COR-L47 (cell line): ENCODE data around the gene PAXX.

Experiments
- DNase-seq: peaks from one replicate; lab custom pipeline; 2025; lab: John Stamatoyannopoulos, UW

The PAXX gene

DNA sequence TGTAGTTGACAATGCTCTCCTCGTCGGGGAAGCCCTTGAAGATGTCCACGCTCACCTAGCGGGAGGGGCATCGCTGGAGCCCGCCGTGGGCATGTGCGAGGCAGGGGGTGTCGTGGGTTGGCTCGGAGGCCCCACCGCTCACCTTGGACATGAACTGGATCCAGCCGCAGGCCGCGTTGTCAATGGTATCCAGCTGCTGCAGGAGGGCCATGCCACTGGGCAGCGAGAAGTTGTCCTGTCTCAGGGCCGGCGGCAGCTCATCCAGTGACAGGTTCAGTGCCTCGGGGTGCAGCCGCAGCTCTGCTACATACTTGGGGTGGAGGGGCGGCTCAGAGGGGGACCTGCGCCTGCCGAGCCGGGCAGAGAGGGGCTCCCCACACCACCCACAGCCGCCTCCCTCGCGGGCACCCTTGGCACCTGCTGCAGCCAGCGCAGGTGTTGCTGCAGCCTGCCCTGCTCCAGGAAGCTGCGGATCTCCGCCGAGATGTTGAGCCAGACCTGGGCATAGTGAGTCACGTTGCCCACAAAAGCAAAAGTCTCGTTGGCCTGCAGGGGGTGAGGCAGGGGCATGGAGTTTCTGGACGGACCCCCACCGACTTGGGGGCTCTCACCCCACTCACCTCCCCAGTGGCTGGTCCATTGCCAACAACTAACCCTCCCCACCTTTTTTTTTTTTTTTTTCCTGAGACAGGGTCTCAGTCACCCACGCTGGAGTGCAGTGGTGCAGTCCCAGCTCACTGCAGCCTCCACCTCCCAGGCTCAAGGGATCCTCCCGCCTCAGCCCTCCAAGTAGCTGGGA is 26.7 kb downstream of the PAXX start:
- no peak for DNase-seq

DNA sequence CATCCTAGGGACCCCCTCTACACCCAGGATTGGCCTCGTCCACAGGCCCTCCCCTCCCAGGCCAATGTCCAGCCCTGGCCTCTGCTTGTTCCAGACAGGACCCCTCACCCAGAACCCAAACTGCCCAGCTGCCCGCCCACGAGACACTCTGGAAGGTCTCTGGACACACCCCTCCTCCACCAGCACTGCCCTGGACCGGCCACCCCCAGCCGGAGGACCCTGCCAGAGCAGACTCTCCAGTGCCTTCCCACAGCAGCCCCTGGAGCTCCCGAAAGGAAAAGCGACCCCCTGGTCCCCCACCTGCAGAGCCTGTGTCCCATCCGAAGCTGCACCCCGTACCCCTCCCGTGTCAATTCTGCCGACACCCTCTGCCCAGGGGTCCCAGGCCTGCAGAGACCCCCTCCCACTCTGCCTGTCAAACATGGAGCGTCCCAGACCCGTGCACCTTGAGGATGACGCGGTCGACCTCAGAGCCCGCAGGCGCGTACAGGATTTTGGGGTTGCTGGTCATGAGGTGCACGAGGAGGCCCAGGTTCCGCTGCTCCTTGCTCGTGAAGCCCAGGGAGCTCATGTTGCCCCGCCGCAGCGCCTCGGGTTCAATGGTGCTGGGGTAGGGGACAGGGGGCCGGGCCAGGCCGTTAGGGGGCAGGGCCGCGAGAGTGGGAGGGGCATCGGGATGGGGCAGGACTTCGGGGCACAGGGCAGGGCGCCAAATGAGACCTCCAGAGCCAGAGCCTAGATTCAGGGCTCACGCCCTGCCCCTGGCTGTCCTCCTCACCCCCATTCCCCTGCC is 27.9 kb downstream of the PAXX start:
- DNase-seq, result no peak

DNA sequence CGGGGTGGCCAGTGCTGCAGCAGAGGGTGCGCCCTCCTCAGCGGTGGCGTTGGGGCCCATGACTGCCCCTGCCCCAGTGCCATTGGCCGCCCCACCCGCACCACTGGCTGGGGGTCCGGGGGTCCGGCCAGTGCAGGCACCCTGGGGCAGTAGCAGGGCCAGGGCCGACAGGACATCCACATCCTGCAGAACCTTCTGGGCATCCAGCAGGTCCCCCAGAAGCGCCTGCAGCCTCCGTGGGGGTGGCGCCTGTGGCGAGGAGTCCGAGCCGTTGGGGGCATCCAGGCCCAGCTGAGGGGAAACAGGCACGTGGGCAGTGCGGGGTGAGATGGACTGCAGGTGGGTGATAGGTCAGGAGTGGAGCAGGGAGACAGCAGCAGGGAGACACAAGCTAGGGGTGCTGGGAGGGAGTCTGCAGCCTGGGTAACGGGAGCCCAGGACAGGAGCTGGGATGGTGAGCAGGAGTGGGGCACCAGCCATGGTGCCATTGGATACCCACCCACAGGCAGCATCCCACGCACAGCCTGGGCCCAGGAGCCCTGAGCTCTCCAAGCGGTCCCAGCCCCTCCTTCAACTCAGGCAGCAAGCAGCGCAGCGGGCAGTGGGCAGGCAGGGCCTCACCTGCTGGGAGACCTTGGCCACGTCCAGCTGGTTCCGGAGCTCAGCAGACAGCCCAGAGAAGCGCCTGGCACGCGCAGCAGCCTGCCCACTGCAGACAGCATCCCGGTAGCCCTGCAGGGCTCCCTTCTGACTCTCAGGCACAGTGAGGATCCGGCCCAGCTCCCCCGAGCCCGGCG is 28.7 kb downstream of the PAXX start:
- DNase-seq, result no peak

DNA sequence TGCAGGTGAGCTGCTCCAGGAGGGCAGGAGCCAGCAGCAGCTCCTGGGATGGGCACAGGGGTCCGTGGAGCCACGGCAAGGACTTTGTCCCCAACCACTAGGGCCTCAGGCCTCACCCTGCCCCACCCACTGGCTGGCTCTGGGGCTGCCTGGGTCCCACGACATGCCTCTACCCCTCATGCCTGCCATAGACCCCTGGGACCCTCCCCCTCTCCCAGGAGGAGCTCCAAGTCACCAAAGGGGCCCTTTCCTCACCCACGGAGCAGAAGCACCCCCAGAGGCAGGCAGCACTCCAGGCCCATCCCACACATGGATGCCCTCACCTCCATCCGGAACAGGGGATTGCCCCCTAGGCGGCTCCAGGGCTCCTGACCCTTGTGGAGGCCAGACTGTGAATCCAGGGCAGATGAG is 29.4 kb downstream of the PAXX start:
- DNase-seq, result no peak

DNA sequence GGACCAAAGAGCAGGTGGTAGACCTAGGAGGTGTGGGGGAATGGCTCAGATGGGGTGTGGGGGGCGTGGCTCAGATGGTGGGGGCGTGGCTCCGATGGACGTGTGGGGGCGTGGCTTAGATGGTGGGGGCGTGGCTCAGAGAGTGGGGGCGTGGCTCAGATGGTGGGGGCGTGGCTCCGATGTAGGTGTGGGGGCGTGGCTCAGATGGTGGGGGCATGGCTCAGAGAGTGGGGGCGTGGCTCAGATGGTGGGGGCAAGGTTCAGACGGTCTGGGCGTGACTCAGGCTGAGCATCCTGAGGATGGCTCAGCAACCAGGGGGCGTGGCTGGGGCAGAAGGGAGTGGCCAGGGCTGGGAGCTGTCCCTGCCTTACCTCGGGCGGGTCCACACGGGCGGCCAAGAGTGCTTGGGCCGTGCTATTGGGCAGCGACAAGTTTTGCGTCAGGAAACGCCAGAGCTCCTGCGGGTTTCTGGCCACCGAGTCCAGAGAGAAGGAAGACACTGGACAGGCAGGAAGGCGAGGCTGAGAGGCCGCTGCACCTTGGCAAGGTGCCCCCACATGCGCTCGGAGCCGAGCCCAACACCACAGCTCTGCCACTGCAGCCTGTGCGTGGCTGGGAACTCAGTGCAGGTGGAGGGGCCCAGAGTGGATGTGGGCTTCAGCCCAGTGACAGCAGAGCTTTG is 29.9 kb downstream of the PAXX start:
- peak; percentile 19 for DNase-seq

DNA sequence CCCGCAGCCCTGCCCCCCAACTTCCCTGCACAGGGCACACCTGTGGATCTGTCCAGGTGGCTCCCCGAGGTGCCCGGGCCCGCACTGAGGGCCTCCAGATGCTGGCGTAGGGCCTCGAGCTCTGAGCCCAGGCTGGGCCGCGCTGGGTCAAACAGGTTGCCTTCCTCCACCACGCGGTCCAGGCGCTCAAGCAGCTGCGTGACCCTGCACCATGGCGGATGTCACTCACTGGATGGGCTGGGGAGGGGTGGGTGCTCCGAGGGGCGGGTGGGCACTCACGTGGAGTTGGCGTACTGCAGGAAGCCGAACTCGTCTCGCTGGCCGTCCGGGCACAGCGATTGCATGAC is 30.4 kb downstream of the PAXX start:
- no peak for DNase-seq

DNA sequence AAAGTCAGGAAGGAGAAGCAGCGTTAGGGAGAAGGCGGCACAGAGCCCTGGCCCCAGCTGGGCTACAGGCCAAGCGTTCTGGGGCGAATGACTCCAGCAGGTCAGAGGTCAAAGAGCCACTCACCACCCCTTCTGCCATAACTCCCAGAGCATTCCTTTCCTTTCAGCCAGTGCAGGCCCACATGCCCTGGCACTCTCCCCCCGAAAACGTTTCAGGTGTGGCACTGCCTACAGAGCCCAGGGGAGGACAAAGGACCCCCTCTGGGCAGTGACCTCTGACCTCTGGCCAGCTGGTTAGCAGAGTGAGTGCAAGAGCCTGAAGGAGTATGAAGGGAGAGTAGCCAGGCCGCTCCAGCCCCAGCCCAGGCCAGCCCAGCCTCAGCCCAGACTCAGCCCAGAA is 30.9 kb downstream of the PAXX start:
- no peak for DNase-seq

DNA sequence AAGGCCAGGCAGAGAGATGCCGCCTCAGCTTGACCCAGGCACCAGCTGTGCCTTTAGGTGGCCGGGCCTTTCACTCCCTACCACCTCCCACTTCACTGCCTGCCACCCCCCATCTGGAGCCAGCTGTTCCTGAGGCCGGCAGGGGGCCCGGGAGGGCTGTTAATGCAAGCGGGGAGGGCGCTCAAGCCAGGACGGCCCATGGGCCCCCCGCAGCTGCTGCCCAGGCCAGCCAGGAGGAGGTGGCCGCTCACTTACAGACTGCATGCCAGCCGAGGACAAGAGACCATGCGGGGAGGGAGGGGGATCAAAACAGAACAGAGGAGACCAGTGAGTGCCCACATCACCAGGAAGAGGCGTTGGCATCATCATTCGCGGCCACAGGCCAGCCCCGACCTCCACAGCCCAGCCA is 31.4 kb downstream of the PAXX start:
- DNase-seq, result no peak

DNA sequence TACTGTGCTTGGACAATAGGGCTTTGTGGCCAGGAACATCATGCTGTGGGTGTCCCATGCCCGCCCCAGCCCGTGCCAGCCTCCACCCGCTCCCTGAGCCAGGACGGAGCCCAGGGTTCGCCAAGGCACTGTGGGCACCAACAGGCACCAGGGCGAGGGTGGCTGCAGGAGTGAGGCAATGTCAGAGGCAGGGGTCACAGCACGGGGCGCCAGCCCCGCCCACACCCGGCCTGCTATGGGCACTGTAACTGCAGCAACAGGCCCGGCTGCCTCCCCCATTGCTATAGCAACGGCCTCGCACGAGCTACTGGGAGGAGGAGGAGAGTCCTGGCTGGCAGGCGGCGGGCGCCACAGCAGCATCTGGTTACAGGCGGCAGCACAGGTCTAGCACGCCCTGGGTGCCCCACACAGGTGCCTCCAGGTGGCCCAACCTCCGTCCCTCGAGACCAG is 33.3 kb downstream of the PAXX start:
- peak; percentile 89 for DNase-seq

DNA sequence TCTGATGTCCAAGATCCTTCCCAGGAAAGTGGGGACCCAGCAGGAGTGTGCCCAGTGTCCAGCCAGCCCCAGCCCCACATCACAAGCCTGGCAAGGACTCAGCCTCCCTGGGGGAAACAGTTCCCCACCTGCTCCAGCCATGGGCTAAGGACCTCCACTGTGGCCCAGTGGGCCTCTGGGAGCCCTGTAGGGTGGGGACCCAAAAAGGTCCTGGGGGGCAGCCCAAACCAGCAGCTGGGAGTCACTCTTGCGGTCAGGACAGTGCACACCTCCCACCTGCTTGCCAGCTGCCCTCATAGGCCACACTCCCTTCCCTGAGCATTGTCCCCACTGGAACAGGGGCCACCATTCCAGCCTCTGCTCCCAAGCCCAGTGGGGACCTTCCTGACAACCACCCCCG is 34.2 kb downstream of the PAXX start:
- DNase-seq, result no peak

DNA sequence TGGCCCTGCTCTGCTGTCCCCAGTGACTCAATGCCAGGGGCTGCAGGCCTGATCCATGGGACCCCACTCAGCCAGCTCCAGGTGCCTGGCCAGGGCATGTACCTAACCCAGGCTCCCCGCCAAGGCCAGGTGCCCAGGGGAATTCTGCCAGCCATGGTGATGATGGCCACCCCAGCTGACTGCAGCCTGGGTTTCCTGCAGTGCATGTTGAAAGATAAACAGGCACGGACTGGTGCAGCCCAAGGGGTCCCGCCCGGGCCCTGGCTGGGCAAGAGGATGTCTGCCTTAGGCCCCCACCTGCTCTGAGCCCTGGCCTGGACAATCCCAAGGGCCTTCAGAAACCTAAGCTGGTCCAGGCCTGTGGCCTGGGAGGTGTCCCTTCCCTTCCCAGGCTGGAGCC is 34.6 kb downstream of the PAXX start:
- no peak for DNase-seq

DNA sequence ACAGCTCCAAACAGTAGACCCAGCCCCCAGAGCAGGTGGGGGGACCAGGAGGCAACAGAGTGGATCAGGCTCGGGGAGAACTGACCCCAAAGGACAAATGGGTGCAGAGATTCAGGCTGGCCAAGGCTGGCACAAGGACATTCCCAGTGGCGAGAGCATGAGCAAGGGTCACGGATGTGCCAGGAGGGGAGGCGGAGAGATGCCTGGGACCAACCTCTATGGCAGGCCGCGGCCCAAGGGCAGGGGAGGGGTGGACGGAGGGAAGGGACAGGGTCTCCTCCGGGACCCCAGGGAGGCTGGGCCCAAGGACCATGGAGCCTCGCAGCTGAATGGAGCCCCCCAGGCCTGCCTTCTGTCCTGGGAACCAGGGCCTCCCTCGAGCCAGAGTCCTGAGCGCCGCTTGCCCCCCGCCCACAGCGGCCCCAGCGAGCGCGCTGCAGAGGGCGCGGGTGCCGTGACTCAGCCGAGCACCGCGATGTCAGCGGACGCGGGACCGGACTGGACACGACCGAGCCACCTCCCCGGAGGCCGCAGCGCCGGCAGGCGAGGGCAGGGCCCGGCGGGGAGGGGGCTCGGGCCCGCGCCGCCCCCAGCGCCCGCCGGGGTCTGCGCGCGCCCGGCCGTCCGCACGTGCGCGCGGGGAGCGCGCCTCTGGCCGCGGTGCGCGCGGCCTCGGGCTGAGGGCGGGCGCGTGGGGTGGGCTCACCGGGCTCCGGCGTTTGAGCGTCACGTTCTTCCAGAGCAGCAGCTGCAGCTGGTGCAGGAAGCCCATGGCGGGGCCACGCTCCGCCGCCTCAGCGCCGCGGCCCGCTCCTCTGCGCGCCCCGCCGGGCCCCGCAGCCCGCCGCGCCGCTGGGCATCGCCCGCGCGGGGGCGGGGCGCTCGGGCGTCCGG is 35.4 kb downstream of the PAXX start, which contains the start of gene ABCA2:
Gene ABCA2 (minus strand): TSS at position 869 of the 894 bp plus-strand sequence. CDS start 97 bp downstream, at position 772.
- DNase-seq, result no peak

DNA sequence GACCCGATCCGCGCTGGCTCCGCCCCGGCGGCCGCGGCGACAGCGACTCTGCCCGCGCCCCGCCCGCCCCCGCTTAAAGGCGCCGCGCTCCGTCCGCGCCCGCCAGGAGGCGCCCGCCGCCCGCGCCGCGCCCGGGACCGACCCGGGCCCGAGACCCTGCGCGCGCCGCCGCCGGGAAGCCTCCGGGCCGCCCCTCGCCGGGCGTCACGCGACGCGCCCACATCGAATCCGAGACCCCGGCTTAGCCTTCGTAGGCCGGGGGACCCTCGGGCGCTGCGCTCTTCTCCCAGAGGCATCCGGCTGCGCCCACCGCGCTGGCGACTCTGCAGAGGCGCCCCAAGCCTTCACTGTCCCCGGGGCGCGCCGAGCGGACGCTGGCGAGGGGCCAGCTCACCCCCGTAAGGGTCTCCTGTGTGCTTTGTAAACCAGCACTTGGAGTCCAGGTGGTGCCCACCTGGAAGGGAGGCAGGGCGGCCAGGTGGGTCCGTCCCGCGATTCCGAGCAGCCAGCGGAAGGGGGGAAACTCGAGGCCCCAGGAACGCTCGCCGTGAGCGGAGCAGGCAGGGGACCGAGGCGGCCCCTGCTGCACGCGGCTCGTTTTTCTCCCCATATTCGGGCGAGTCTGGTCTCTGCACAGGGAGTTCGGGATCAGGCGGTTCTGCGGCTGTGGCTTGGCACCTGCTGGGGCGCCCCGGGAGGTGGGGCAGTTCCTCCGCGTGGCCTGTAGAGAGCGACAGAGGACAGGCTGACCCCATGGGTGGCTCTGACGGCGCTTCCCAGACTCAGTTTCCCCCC is 36.2 kb downstream of the PAXX start:
- DNase-seq, result peak; percentile 44

DNA sequence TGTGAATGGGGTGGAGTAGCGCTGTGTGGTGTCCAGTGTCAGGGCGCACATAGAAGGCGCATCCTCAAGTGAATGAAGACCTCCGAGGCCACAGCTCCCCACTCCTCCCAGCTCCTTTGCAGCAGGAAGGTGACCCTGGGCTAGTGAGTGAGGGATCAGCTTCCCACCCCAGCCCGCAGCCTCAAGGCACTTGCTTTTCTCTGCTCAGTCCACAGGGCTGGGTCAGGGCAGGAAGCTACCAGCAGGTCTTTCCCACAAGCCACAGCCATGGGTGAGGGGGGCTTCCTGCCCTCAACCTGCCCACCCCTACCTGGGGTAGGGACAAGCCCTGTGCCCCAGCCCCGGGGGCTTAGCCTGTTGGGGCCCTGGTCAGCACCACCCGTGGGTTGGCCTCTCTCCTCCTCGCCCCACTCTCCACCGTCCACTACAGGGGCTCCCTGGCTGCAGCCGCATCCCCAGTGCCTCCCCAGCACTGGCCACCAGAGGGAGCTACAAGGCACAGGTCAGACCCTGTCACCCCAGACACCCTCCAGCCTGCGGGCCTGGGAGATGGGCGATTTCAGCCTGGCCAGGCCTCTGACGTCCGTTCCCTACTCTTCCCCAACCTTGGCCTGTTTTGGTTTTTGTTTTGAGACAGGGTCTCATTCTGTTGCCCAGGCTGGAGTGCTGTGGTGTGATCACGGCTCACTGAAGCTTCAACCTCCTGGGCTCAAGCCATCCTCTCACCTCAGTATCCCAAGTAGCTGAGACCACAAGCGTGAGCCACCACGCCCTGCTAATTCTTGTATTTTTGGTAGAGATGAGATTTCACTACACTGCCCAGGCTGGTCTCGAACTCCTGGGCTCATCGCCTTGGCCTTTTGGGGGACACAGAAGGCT is 37.1 kb downstream of the PAXX start:
- peak; percentile 22 for DNase-seq

DNA sequence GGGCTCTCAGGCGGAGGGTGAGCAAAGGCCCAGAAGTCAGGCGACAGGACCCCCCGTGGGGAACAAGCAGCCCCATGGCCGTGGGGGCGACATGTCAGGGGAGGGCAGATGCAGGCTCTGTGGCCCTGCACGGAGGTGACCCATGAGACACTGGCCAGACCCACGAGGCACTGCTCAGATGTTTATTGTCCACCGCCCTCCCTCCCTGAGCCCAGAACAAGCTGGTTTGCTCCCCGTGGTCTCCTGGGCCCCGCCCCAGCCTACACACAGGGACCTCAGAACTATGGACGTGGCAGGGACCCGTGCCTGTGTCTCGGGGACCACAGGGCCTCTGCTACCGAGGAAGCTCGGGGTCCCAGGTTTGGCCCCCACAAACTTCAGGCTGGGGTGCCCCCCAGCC is 37.8 kb downstream of the PAXX start:
- no peak for DNase-seq

DNA sequence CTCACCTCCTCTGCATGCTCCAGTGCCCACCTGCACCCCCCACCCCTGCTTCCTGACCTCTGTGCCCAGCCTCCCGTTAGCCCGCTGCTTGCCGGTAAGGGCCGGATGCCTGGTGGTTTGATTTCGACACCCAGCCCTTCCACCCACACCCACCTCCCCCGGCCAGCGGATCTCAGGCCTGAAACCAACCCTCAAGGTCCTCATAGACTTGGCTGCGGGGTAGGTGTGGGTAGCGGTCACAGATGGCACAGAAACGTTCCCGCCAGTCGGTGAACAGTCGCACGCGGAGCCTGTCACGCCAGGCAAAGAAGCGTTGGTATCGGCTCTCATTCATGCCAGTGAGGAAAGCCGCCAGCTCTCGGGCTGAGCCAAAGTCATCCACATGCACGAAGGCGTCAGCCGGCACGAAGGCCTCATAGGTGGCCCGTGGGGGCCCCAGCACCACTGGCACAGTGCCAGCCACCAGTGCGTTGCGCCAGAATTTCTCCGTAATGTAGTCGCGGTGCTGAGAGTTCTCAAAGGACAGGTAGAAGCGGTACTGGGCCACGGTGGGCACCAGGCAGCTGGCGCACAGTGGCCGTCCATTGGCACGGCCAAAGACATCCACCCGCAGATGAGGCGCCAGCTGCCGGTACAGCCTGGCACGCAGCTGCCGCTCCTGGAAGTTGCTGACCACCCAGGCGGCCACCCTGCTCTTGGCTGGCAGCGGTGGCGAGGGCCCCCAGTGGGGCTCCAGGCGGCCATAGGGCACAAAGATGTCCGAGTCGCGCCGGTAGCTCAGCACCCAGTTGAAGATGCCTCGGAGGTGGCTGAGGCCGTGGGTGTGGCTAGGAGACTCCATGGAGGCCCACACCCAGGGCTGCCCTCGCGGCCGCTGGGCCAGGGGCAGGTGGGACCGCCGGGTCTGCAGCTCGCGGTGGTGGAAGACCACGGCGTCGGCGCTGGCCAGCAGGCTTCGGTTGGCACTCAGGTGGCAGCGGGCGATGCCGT is 38.6 kb downstream of the PAXX start:
- no peak for DNase-seq

DNA sequence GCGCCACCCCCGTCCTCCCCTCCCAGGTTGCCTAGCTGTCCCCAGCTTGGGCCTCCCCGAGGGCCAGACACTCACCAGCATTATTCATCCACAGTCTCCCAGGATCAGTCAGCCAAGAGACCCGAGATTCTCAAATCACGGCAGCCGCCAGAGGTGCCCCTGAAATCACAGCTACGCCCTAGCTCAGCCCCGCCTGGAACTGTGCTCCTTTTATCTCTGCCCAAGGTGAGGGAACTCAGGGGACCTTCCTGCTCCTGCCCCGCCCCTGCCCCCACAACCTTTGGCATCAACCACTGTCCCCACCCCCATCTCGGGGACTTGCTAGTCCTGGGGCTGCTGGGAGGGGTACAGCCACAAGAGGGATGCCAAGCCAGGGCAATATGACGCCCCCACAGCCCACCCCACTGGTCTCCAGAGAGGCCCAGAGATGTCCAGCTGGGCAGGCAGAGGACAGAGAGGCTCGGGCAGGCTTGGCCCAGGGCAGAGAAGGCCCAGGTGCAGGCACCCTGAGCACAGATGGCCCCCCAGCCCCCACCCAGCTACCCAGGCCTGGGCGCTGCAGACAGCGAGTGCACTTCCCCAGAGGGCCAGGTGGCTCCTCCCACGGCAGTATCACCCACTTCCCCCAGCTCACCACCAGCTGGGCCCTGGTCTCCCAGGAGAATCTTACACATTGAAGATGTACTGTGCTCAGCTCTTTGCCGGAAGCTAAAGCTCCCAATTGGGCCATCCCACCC is 39.9 kb downstream of the PAXX start, which contains the start of gene FUT7:
Gene FUT7 (minus strand): TSS at position 185 of the 737 bp plus-strand sequence. CDS start 97 bp downstream, at position 88.
- no peak for DNase-seq
